H1 (cell line): ENCODE results near the gene NDNF. TPM values are rescaled to one million over a fixed set of nuclear protein-coding genes. Genes with fewer than 3 reads are reported as not detected.

Experiments
- CHD1 ChIP-seq: IDR thresholded peaks from 2 replicates; pipeline ENCODE4 v1.6.1; 2012; ENCODE audit warnings: low read depth, low read length, improper control_type of control experiment
- CTBP2 ChIP-seq: IDR thresholded peaks from 2 replicates; pipeline ENCODE4 v1.7.0; 2011; ENCODE audit warnings: borderline replicate concordance, mild to moderate bottlenecking, moderate library complexity, mixed read lengths, low read length; ENCODE audit not compliant: insufficient read depth, insufficient read length
- E2F6 ChIP-seq: IDR thresholded peaks from 2 replicates; pipeline ENCODE4 v1.6.1; 2012; ENCODE audit warnings: inconsistent platforms
- JUN ChIP-seq: IDR thresholded peaks from 2 replicates; pipeline ENCODE4 v1.6.1; 2011; ENCODE audit warnings: low read depth, mild to moderate bottlenecking, improper control_type of control experiment, low read length
- RNF2 ChIP-seq: fragments of 200-900, 300-1000 bp; sonication (generic); IDR thresholded peaks from 2 replicates; pipeline ENCODE4 v1.7.1; 2016; ENCODE audit warnings: borderline replicate concordance, low read depth, mild to moderate bottlenecking, antibody characterized with exemption, low read length; ENCODE audit not compliant: poor library complexity, severe bottlenecking; ENCODE audit errors: missing control alignments
- TBP ChIP-seq: IDR thresholded peaks from 2 replicates; pipeline ENCODE4 v1.6.1; 2011; ENCODE audit warnings: low read depth, low read length, improper control_type of control experiment
- polyA plus RNA-seq, 7 experiments: library from polyadenylated mRNA; depleted of rRNA in 3 of 7; stranded (reverse) in 5 of 7; unstranded in 2 of 7; fragments of >200 nt in 5 of 7; fragments of 200-250 nt in 2 of 7; gene quantifications; 1 replicate in 5 of 7; 2 replicates in 1 of 7; 4 replicates in 1 of 7; pipeline versions ENCODE4 v1.2.1 to v1.2.3, GENCODE V29; 2011 to 2013; ENCODE audit warnings: missing spikeins in 2 of 7, mixed read lengths in 2 of 7
- total RNA-seq: library from RNA; stranded (reverse); fragmentation: NEBNext Ultra II Directional; extraction: Animal tissue kit (Norgen Biotek cat#: 25700); gene quantifications from 2 replicates; pipeline ENCODE4 v1.2.1, GENCODE V29; 2021

Gene NDNF
- total and polyA plus RNA-seq, 2 of the 8 experiments (the other 6 are each of a cell fraction or from before 2014, with no cell fraction given) = 0.70 to 1.6 TPM

GRCh38 chr4:121034017-121034416, 38.3 kb downstream of the NDNF start (continued):
- TF ChIP-seq CHD1 (no peak), CTBP2 (no peak), TBP (no peak), E2F6 (no peak), JUN (no peak), RNF2 (no peak)
- TF ChIP-seq, all 59 proteins: peak for 0
